Measurements from ENCODE around the gene GRIK4. TPM values are rescaled to one million over a fixed set of nuclear protein-coding genes. Genes with fewer than 3 reads are reported as not detected.

The GRIK4 gene
- total and polyA plus RNA-seq, 9 of the 15 experiments (the other 6 are each of a cell fraction or from before 2014, with no cell fraction given) = not detected

- Histone ChIP-seq H3K27me3 (ENCODE audit: control insufficient read depth in 2 of 2, insufficient read depth in 2 of 2, low read length in 2 of 2) (peaks cover 10 to 54% of the 10 kb centered on the region in 2 experiments; a peak in 4 of 5 replicates), H3K4me3 (no peak overlapping the region), H3K9ac (ENCODE audit: insufficient read depth in 1 of 2, low read depth in 2 of 2, low read length in 2 of 2) (no peak overlapping the region), H4K20me1 (replicated peaks; ENCODE audit: control insufficient read depth, insufficient read depth, low read length) (peaks cover 6% of the 10 kb centered on the region; the same call in 1 of the 2 replicates), H3K4me1 (replicated peaks in 1 of 2; ENCODE audit: control insufficient read depth in 2 of 2, insufficient read depth in 2 of 2, low read length in 2 of 2) (no peaks in the 10 kb centered on the region), H3K27ac (ENCODE audit: extremely low read depth, low read depth, low read length) (no peak overlapping the region), H3K9me1 (ENCODE audit: control insufficient read depth, insufficient read depth, low read length) (no peaks in the 10 kb centered on the region), H3K79me2 (ENCODE audit: control insufficient read depth, insufficient read depth, low read length) (no peaks in the 10 kb centered on the region), H3K36me3 (ENCODE audit: control insufficient read depth, insufficient read depth, low read length) (no peaks in the 10 kb centered on the region), H3K4me2 (ENCODE audit: insufficient read depth, low read length) (no peak overlapping the region), H2AFZ (ENCODE audit: low read depth, low read length) (no peak overlapping the region), H3K9me3 (replicated peaks; ENCODE audit: control insufficient read depth, insufficient read depth, low read depth, low read length) (no peaks in the 10 kb centered on the region)
- BruUV-seq (replicated peaks) = no TSS peak
- ATAC-seq = no peak
- 0% methylated on average over 6 of the region's 7 CpGs for WGBS (ENCODE audit: insufficient coverage, low coverage, missing lambda C conversion rate)
- CTCF ChIA-PET (ENCODE audit: low intra/inter-chr PET ratio) = no interaction called here
- DNase-seq (ENCODE audit: extremely low read depth in 1 of 4, low spot score in 3 of 4) = no peak
- intact Hi-C loops (cut with micrococcal nuclease) (no loop called here), in situ Hi-C loops (cut with MboI) (no loop called here)
- TF ChIP-seq XRCC3 (IDR thresholded peaks at IDR 0.05) = no peak
- no peak for TF ChIP-seq ARHGAP35 (IDR thresholded peaks at IDR 0.05; ENCODE audit: partially characterized antibody)
- no peak for TF ChIP-seq PHF20 (IDR thresholded peaks at IDR 0.05; ENCODE audit: partially characterized antibody)
- no peak for TF ChIP-seq ZBTB26 (CRISPR knock-in tag; IDR thresholded peaks at IDR 0.05)
- no peak for TF ChIP-seq PHF21A (IDR thresholded peaks at IDR 0.05; ENCODE audit: borderline replicate concordance, low read depth)
- TF ChIP-seq CBX1 (IDR thresholded peaks at IDR 0.05; ENCODE audit: low read depth) = no peak
- POLR2A ChIA-PET = no interaction called here
- no peak for FAIRE-seq
Observed at GRCh38 chr11:120545813-120546212, 34.3 kb downstream of the GRIK4 start.

Data from K562 (cell line).